Measurements from ENCODE around the gene IL20.

DNA sequence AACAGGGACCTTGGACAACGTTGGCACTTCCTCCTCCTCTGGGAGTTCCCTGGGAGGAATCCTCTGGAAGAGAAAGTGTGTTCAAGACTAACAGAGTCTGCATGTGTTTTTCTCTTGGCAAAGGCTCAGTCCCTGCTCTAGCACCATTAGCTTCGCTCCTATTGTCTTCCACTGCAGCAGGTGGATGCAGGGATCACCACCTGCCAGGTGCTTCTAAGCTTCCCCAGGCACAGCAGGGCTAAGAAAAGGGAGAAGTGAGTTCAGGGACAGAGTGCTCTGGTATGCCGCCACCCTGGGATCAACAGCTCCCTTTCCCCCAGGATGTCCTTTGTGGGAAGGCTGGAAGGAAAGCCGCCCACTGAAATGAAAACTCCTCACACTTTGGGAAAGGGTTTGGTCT, 43.9 kb upstream of the IL20 start:
- TF ChIP-seq, protein P1, sequence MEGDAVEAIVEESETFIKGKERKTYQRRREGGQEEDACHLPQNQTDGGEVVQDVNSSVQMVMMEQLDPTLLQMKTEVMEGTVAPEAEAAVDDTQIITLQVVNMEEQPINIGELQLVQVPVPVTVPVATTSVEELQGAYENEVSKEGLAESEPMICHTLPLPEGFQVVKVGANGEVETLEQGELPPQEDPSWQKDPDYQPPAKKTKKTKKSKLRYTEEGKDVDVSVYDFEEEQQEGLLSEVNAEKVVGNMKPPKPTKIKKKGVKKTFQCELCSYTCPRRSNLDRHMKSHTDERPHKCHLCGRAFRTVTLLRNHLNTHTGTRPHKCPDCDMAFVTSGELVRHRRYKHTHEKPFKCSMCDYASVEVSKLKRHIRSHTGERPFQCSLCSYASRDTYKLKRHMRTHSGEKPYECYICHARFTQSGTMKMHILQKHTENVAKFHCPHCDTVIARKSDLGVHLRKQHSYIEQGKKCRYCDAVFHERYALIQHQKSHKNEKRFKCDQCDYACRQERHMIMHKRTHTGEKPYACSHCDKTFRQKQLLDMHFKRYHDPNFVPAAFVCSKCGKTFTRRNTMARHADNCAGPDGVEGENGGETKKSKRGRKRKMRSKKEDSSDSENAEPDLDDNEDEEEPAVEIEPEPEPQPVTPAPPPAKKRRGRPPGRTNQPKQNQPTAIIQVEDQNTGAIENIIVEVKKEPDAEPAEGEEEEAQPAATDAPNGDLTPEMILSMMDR (IDR thresholded peaks at IDR 0.05), result no peak
- no peak for TF ChIP-seq POLR2A (IDR thresholded peaks at IDR 0.05)
